ENCODE results near the gene BPIFB2. TPM values are rescaled to one million over a fixed set of nuclear protein-coding genes. Genes with fewer than 3 reads are reported as not detected.

The BPIFB2 gene
- total RNA-seq, 1 experiment from 2014 or later, result not detected

DNA sequence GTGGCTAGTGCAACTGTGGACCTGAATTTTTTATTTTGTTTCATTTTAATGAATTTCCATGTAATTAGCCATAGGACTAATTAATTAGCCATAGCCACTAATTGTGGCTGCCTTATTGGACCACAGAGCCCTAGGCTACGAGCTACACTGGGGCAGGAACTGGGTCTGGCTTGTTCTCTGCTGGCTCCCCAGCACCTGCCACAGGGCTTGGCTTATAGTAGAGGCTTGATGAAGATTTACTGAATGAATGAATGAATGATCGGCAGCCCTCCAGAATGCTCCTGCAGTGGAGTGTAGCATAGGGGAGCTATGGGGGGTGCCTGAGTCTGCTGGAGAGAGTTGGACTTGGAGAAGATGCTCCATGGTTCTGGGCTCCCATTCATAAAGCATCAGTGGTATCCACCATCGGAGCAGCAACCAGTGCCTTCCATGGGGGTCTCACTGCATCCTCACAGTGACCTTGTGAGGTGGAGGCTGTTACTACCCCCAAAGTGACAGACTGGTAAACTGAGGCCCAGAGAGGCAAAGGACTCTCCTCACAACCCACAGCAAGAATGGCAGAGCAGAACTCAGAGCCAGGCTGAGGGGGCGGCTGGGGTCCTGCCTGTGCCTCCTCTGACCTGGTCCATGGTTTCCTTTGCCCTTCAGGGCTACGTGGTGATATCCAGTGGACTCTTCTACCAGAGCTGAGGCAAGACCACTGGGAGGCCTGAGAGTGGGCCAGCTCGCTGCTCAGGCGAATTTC lies 15.4 kb downstream of the BPIFB2 start:
- no peak for DNase-seq (ENCODE audit: low spot score)

DNA sequence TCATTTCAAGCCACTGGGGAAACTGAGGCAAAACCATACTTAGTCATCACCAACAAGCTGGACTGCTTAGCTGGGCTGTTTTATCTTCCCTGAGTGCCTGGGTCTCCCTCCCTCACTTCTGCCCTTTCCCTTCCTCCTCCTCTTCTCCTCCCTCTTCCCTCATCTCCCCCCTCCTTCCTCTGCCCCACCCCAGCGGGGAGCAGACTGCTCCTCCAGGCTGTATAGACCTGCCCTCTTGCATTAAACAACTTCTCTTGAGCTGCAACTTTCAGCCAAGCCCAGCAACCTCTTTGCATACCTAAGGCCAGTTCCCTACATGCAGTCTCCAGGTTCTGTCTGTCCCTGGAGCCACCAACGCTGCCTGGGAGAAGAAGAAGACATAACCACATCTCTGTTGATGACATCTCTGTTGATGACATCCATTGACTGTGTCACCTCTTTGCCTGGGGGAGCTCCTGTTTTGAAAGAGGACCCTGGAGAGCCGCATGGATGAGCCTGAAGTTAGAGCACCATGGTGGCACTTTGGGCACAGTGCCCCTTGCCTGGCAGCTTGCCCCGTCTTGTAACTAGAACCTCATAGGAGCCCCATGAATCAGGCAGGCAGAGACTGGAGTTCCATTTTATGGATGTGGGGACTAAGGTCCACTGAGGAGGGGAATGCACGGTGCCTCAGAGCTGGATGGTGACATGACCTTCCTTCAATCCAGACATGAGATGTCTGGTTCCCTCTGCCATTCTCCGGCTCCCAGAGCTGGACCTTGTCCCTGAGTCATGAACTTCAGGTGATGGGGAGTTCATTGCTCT lies 16.1 kb downstream of the BPIFB2 start:
- no peak for DNase-seq (ENCODE audit: low spot score)

DNA sequence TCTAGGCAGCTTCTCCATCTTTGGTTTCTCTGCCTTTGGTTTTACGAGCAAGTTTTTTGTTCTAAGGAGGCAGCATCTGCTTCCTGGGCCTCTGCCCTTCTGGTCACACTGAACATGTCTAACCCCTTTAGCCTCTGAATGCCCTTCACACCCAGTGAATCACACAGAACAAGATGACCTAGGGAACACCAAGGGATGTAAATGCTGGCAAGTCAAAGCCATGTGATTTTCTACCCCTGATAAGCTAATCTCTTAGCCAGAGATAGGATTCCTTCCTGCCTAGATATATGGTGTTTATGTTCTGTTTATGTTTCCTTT lies 16.7 kb downstream of the BPIFB2 start:
- no peak for DNase-seq (ENCODE audit: low spot score)

DNA sequence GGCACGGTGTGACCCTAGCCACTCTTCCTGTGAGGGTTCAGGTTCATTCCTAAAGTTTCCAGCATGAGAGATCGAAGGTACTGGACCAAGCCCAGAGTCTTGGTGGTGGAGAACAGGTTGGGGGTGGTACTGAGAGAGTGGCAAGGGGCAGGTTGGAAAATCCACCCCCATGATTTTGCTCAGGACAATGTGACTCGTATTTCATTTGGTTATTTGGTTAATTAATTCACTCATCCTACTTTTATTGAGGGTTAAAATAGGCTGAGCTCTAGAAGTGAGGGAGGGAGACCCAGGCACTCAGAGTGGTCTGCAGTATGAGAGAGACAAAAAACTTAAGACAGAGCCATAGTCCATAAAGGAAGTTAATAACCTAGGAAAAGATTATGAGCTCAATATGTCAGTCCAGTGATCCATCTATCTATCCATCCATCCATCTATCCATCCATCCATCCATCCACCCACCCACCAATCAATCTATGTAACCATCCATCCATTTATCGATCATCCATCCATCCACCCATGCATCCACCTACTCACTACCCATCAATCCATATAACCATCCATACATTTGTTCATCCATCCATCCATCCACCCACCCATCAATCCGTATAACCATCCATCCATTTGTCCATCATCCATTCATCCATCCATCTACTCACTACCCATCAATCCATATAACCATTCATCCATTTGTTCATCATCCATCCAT lies 17.3 kb downstream of the BPIFB2 start:
- DNase-seq (ENCODE audit: low spot score), result no peak

DNA sequence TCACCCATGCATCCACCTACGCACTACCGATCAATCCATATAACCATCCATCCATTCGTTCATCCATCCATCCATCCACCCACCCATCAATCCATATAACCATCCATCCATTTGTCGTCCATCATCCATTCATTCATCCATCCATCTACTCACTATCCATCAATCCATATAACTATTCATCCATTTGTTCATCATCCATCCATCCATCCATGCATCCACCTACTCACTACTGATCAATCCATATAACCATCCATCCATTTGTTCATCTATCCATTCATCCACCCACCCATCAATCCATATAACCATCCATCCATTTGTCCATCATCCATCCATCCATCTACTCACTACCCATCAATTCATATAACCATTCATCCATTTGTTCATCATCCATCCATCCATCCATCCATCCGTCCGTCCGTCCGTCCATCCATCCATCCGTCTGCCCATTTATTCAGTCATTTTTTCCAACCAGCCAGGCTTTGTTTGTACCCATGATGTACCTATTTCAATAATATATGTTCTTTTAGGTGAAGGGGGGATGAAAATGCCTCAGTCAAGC lies 17.9 kb downstream of the BPIFB2 start:
- no peak for DNase-seq (ENCODE audit: low spot score)

DNA sequence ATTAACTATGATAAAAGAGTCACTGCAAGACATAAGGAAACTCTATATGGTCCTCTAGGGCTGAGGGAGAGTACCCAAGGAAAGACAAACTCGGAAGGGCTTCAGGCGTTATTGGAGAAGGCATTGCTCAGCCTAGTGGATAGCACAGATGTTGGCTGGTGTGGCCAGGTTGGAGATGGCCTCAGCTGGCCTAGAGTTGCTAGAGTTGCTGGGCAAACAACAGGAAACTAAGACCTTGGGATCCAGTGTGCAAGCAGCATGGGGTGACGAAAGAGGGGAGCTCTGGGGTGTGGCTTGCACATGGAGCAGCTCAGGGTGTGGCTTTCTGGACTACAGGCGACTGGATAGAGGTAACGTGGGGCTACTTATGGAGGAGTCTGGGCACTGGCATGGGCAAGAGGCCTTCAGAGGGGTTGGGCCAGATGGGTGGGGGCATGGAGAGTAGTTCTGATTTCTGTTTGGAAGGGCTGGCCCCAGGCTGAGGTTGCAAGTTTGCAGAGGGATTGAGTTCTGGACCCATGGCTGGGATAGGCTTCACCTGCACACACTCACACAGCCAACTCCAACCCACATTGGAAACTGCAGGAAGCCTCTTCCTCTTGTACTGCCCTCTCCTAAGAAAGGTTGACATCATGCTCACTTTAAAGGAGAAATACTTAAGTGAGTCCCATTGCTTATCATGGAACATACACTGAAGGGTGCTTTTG lies 18.7 kb downstream of the BPIFB2 start:
- DNase-seq (ENCODE audit: low spot score), result no peak

DNA sequence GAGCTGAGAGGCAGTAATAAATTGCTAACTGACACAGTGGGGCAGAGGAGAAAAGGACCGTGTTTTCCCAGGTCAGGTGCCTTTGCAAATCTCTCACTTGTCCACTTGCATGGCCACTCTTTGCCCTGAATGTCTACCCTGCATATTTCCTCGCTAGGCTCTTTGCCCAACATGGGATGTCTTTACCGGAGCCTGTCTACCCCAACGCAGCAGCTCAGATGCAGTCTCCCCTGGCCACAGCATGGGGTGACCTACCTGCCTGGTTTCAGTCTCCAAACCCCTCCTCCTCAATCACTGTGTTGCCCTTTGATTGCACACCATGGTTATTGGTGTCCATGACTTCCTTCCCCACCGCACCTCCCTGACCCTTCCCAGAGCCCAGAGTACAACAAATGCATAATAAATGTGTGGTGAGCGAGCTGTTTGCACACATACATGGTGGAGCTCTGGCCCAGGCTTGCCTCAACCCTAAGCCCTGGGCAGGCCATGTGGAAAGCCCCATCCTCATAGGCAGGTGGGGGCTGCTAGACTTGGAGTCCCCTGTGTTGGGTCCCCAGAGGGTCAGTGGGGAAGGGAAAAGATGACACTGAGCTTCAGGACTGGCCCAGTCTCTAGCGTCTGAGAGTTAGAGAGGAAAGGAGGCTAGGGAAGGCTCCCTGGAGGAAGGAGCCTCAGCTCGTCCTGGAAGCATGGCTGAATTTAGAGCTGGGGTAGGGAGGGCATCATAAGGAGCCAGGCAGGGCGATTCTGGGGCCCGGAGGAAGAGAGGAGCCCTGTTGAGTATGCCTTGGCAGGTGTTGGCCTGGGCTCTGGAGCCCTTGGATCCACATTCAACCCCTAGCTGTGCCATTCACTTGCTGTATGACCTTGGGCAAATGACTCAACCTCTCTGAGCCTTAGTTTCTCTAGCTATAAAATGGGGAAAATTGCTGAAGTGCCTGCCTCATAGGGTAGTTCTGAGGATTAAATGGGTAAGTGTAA lies 19.6 kb downstream of the BPIFB2 start:
- DNase-seq (ENCODE audit: low spot score), result no peak

DNA sequence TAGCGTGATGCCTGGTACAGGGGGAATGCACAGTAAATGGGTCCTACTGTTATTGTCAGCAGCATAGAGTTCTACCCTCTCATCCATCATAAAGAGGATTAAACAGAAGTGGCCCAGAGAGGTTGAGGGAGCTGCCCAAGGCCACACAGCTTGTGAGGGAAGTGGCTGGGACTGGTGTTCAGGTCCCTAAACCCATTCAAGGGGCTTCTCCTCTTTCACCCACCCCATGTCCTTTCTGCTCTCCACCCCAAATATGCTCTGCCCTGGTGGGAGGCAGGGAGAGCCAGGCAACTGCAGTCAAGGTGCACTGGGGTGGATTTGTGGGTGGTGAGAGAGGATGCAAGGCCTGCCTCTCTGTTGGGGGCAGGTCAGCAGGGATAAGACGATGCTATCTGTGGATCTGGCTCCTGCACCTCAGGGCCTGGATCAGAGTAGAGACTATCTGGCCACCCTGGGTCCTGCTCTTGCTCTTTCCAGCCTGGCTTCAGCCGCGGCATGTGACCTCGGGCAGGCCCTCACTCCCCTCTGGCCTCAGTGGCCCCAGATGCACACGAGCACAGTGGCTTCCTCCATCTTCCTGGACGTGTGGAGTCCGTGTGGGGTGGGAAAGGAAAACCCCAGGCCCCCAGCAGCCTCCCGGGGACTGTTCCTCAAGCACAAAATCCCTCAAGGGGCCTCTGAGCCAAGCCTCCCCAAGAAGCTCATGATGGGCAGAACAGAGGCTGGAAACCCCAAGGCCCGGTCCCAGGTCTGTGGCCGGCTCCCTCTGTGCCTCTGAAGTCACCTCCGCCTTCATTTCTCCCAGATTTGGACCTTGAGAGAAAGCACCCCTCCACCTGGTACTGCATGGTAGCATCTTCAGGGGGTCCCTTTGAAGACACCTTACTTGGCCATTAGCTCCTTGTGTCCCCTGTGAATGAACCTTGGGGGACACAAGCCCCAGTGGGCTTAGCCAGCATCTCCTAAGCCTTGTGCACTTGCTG lies 20.6 kb downstream of the BPIFB2 start:
- DNase-seq (ENCODE audit: low spot score), result no peak

DNA sequence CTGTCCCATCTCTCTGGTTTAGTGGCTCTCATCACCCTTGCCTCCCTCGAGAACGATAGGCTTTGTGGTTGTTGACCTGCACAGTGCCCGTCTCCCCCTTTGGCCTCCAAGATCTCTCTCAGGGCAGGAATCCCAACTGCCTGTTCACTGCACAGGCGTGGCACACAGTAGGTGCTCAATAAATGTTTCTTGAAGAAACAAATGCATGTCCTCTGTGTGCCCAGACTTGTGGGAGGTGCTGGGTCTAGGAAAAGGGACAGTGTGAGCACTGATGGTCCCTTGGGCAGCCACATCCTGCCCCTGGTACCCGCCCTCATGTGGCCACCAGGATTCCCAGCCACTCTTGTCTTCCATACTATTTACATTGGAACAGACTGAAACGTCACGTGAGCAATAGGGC lies 21.4 kb downstream of the BPIFB2 start:
- DNase-seq (ENCODE audit: low spot score), result no peak

DNA sequence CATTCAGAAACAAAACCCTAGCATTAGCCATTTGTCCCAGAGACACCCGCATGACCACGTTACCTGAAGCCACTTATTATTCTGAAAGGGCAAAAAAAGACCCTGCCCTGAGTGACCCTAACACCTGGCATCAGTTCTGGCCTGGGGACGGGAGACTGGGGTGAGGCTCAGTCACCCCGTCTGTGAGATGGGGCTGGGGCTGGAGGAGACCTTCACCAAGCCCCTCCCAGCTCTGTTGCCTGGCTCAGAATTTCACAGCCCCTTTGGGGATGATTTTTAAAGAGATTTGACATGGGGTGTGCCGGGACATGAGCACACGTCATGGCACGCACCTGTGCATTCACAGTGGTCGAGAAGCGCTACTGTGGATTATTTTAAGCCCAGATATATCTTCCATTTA lies 22.6 kb downstream of the BPIFB2 start:
- no peak for DNase-seq (ENCODE audit: low spot score)

DNA sequence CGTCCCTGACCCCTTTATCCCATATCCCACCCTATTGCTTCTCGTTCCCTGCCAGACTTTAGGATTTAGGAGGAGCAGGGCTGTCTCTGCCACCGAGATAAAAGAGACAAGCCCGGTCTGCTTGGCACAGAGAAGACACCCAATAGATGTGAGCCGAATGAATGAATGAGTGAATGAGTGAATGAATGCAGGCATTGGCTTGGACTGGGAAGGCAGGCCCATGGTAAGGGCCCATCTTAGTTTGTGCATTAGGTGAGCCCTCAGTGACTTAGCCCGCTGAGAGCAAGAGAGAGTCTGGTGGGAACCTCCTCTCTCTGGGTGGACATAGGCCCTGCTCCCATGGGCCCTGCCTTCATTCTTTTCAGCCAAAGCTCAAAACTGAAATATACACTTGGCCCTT lies 23.1 kb downstream of the BPIFB2 start:
- DNase-seq (ENCODE audit: low spot score), result no peak

DNA sequence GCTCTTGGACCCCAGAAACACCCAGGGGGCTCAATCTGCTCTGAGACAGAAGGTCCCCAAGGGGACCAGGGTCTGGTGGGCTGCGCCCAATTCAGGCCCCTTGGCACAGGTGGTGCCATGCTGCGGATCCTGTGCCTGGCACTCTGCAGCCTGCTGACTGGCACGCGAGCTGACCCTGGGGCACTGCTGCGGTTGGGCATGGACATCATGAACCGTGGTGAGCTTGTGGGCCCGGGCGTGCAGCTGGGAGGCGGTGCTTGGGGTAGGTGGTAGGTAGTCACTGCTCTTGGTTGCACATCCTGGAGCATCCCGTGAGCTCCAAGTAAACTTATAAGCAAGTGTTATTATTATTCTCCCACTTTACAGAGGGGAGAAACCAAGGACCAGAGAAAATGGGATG lies 24.0 kb downstream of the BPIFB2 start, which contains the start of gene BPIFB6:
Gene BPIFB6 (plus strand): TSS at position 118 of the 400 bp plus-strand sequence. CDS start 0 bp downstream, at position 118.
- no peak for DNase-seq (ENCODE audit: low spot score)

DNA sequence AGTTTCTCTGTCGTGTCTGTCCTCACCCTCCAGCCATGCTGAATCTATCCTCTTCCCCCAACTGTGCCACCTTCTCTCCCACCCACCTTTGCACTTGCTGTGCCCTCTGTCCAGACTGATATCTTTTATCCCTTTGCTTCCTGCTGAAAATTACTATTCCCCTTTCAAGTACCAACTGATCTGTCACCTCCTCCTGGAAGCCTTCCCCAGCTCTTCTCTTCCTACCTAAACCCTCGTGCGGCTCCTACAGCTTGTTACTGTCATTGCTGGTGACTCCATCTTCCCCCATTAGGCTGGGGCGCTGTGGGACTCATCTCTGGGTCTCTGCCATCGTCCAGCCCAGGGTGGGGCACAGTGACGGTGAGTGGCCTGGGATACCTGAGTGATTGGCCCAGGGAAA lies 25.1 kb downstream of the BPIFB2 start:
- no peak for DNase-seq (ENCODE audit: low spot score)

DNA sequence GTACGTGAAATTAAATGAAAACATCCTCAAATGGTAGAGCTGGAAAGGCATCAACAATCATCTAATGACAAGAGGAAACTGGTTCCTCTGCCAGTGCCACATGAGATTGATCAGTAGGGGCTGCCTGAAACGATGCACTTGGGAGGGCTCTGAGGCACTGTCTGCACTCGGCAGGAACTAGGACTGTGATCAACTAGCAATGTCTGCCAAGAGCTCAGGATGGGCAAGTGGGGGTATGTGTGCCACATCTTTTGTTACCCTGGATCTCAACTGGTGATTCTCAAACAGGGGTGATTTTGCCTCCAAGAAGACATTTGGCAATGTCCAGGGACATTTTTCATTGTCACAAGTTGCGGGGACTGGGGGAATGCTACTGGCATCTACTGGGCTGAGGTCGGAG lies 25.9 kb downstream of the BPIFB2 start:
- no peak for DNase-seq (ENCODE audit: low spot score)

DNA sequence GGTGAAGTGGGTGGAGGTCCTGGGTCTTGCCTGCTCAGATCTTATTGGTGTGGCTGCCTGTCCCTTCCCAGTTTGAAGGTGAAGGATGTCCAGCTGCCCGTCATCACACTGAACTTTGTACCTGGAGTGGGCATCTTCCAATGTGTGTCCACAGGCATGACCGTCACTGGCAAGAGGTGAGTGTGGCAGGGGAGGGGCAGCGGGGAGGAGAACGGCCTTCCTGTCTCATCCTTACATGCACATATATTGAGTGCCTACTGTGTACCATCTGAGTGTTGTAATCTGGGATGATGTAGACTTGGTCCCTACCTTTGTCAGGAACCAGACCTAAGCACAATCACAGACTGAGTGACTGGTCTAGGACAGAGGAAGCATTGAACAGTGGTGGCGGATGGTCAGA lies 26.6 kb downstream of the BPIFB2 start:
- no peak for DNase-seq (ENCODE audit: low spot score)

DNA sequence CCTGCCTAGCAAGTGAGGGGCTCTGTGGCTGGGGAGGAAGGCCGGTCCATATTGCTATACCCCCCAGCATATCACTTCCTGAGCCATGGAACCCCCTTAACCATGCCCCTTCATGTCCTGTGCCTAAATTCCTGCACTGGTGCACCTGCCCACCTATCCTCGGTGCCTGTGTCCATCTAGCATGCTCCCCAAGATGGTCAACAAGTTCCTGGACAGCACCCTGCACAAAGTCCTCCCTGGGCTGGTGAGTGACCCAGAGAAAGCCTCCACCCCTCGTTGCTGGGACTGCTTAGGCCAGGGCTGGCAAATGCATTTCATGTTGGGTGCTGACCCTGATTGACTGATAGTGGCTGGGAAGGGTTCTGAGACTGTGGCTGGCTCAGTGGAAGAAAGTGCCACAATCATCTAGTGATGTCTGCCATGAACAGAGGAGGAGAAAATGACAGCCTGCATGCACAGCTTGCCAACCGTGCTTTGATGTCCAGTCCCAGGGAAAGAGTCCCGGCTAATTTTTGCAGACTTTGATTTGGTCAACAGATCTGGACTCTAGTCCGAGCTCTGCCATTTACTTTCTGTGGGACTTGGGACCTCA lies 27.5 kb downstream of the BPIFB2 start:
- DNase-seq (ENCODE audit: low spot score), result no peak

DNA sequence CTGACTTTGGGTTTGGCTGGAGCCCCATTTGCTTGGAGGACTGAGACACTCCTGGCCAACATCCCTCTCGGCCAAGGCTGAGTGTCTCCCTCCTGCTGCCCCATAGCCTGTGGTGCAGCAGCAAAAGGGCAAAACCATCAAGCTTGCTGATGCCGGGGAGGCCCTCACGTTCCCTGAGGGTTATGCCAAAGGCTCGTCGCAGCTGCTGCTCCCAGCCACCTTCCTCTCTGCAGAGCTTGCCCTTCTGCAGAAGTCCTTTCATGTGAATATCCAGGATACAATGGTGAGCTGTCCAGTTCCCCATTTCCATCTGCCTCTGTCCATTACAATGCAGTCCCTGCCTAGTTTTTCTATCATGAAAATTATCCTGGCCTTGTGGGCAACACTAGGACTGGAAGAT lies 30.0 kb downstream of the BPIFB2 start:
- no peak for DNase-seq (ENCODE audit: low spot score)

DNA sequence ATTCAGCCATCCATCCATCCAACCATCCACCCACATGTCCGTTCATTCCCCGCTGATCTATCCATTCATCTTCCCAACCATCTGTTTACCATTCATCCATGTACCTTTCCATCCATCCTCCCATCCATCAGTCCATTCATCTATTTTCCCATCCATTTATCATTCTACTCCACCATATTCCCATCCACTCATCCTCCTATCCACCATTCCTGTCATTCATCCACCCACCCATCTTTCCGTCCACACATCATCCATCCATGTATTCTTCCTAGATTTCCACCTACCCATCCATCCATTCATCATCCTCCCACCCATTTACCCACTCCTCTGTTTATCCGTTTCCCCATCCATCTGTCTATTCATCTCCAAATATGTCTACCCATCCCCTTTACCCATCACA lies 30.7 kb downstream of the BPIFB2 start:
- DNase-seq (ENCODE audit: low spot score), result no peak

DNA sequence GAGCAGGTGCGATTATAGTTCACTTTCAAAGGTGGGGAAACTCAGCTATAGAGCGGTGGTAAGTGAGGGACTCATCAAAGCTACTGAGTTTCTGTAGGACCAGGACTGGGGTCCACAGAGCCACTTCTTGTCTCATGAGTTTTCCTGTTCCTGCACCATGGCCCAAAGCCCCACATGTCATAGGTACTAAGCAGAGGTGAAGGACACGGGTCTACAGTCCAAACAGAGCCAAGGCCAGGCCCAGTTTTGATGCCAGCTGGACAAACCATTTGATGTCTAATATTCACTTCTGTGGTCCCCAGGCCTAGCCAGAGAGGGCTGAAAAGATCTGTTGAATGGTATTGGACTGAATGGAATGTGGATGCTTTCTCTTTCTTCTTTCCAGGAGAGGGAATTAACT lies 34.9 kb downstream of the BPIFB2 start:
- DNase-seq (ENCODE audit: low spot score), result no peak
